AG08395 (cell line): ENCODE results near the gene SPNS2.

ENCODE experiments used
- DNase-seq: peaks from one replicate; pipeline ENCODE4 v3.0.0; 2012; ENCODE audit warnings: mixed read lengths, low spot score

The SPNS2 gene

GRCh38 chr17:4550534-4551039 is 51.9 kb downstream of the SPNS2 start:
- DNase-seq, result no peak

DNA sequence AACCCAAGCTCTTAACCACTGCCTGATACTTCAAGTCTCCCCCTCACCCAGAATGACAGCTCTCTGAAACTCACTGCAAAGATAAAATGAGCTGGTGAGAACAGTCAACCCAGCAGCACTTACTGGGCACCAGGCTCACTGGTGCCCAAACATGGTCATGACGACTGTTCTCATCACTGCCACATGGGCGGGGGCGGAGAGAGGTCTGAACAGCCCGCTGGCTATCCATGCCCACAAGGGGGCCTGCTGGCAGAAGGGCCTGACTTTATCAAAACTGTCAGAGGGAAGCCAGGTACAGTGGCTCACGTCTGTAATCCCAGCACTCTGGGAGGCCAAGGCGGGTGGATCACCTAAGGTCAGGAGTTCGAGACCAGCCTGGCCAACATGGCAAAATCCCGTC is 52.5 kb downstream of the SPNS2 start:
- no peak for DNase-seq

DNA sequence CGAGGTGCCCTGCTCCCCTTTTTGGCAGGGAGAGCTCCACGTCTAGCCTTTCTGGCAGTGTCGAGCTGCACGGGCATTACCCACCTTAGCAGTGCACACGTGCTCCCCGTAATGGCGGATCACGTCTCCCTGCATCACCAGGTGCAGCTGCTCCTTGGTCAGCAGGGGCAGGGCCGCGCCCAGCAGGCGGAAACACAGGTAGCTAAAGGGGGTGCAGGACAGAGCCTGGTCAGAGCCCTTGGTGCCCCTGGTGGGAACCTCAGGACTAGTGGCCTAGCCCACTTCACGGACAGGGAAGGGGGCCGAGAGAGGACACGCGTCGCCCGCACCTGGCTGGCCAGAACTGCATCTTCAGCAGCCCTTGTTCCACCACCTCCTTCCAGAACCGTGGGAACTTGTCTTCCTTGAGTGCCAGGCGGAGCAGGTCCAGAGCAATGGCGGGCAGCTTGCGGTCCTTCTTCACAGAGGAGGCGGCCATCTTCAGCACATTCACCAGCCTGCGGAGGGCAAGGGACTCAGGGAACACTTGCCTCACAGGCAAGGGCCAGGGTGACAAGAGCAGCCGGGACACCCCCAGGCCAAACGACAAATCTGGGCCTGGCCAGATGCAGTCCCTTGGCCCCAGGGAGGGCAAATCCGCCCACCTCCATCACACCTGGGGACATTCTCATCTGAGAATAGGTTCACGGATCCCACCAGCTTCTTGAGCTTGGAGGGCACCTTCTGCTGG is 53.3 kb downstream of the SPNS2 start:
- no peak for DNase-seq

GRCh38 chr17:4553669-4554068 is 55.0 kb downstream of the SPNS2 start:
- DNase-seq, result no peak

GRCh38 chr17:4554441-4554996 is 55.8 kb downstream of the SPNS2 start:
- DNase-seq, result no peak

- DNase-seq, result peak; percentile 100
These were observed 56.5 kb downstream of the SPNS2 start, which contains the start of gene MYBBP1A for GRCh38 chr17:4554997-4555799. TSS of gene MYBBP1A (minus strand) at chr17:4555384. CDS start at chr17:4555324, 60 bp downstream.

- DNase-seq, result no peak
These were observed 57.4 kb downstream of the SPNS2 start for GRCh38 chr17:4555873-4556759.

GRCh38 chr17:4556996-4557395 is 58.3 kb downstream of the SPNS2 start:
- no peak for DNase-seq

GRCh38 chr17:4557626-4558346 is 59.1 kb downstream of the SPNS2 start:
- DNase-seq, result no peak

DNA sequence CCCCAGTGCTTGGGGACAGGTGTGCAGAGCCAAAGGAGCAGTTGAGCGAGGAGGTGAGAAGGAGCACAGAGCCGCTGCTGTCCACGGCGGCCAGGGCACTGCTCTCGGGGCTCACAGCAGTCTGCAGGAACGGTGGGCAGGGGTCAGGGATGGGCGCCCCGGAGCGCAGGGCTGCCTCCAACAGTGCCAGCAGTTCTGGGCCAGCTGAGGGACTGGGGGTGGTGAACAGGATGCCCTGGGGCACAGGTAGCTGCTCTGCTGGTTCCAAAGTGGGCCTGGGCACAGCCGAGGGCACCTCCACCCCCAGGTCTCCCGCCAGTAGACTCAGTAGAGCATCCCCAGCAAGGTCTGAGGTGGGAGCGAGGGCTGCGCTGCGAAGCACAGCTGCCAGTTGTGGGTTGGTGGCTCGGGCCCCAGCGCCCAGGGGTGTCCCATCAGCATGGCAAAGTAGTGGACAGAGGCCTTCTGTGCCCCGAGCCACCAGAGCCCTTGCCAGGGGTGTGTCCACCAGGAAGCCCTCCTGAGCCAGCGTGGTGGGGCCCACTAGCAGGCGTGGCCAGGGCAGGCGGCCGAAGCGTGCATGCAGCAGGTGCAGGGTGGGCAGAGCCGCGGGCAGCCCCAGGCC is 59.8 kb downstream of the SPNS2 start:
- no peak for DNase-seq

- no peak for DNase-seq
These were observed 60.6 kb downstream of the SPNS2 start for GRCh38 chr17:4559139-4559791.

- DNase-seq, result no peak
These were observed 61.3 kb downstream of the SPNS2 start for GRCh38 chr17:4559966-4560365.

DNA sequence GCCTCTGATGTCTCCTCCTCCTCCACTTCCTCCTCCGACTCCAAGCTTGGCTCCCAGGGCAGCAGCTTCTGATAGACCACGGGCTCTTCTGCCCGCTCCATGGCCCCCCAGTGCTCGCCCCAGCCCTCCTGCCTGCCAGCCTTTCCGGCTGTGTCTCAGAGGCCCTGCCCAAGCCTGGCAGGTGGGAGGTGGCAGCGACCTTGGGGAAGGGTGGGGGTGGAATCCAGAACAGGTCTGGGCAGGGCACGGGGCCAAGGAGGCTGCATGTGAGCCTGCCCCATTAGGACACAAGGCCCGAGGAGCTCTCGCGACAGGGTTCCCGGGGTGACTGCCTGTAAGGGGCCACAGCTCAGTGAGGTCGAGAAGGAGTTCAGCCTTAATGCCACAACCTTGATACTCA is 61.7 kb downstream of the SPNS2 start, which contains the start of gene GGT6:
Gene GGT6, minus strand, starts transcription at position 157 of the 400 bp plus-strand sequence. Its CDS starts 56 bp downstream, at position 101.
- DNase-seq, result no peak

- no peak for DNase-seq
These were observed 62.2 kb downstream of the SPNS2 start for GRCh38 chr17:4560837-4561256.

DNA sequence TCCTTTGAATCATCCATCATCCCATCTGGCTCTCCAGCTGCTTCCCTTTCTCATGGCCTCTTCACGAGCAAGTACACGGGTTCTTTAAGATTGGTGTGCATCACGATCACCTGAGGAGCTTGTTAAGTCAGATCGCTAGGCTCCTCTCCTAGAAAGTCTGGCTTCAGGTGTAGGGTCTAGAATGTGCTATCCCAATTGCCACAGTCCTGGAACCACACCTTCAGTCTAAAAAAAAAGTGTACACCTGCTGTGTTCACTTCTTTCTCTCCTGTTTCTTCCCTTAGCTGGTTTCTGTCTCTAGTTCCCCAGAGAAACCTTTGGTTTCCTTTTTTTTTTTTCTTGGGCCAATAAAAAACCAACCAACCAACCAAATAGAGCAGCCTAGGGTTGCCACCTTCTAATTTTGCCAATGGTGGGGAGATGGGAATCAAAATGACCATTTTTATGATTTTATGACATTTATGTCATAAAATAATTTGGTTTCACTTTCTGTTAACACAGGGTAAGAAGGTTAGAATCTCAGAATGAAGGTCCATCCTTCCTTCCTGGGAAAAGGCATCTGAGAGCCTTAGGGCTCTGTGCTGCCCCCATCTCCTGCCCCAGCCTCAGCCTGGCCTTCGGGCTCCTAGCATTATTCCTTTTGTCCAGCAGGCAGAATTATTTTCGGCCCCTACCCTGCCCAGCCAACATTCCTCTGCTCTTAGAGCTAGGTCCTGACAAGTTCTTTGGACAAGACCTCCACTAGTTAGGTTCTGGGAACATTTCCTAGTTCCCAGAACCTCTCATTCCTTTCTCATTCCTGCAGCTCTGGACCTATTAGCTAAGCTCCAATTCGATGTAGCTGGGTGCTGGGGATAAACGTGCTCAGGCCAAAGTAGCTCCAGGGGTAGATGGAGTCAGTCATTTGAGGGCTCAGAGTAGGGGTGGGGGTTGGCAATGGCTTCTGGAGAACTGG is 63.6 kb downstream of the SPNS2 start:
- DNase-seq, result no peak

- peak; percentile 84 for DNase-seq
These were observed 66.8 kb downstream of the SPNS2 start for GRCh38 chr17:4565209-4566141.

- DNase-seq, result peak; percentile 81
These were observed 68.1 kb downstream of the SPNS2 start for GRCh38 chr17:4566785-4567184.

GRCh38 chr17:4569591-4569990 is 70.9 kb downstream of the SPNS2 start:
- no peak for DNase-seq
